Retina (tissue), 1 donor: Measurements from ENCODE around the gene DMAC2L.
"Not testable (repeated sequence)": the region's sequence is repeated elsewhere in the genome, so short reads cannot be mapped to it uniquely, and the experiment has no call there.

ENCODE experiments used
- DNase-seq: peaks from one replicate; pipeline ENCODE4 v3.0.0-alpha.2; 2016

Gene DMAC2L

GRCh38 chr14:50333014-50333509 is 20.9 kb downstream of the DMAC2L start:
- no peak for DNase-seq

GRCh38 chr14:50334211-50334610 is 22.1 kb downstream of the DMAC2L start:
- no peak for DNase-seq

GRCh38 chr14:50335389-50335788 is 23.3 kb downstream of the DMAC2L start:
- DNase-seq, result peak; percentile 73

GRCh38 chr14:50335989-50336824 is 24.1 kb downstream of the DMAC2L start:
- DNase-seq, result no peak

- DNase-seq, result no peak
These were observed 26.5 kb downstream of the DMAC2L start for GRCh38 chr14:50338587-50338986.

- DNase-seq, result no peak
These were observed 27.2 kb downstream of the DMAC2L start for GRCh38 chr14:50339178-50339804.

- no peak for DNase-seq
These were observed 27.9 kb downstream of the DMAC2L start for GRCh38 chr14:50340045-50340444.

GRCh38 chr14:50340963-50341362 is 28.8 kb downstream of the DMAC2L start:
- DNase-seq, result no peak

GRCh38 chr14:50342221-50343078 is 30.3 kb downstream of the DMAC2L start:
- DNase-seq, result peak; percentile 50

GRCh38 chr14:50343434-50343833 is 31.3 kb downstream of the DMAC2L start:
- DNase-seq, result no peak

GRCh38 chr14:50344116-50344775 is 32.1 kb downstream of the DMAC2L start:
- no peak for DNase-seq

GRCh38 chr14:50344876-50345563 is 32.9 kb downstream of the DMAC2L start:
- DNase-seq, result no peak

GRCh38 chr14:50345846-50346422 is 33.8 kb downstream of the DMAC2L start:
- no peak for DNase-seq

GRCh38 chr14:50347521-50347920 is 35.4 kb downstream of the DMAC2L start:
- no peak for DNase-seq

GRCh38 chr14:50348933-50349332 is 36.8 kb downstream of the DMAC2L start:
- no peak for DNase-seq

- no peak for DNase-seq
These were observed 38.9 kb downstream of the DMAC2L start for GRCh38 chr14:50350975-50351374.

GRCh38 chr14:50352584-50352983 is 40.5 kb downstream of the DMAC2L start:
- no peak for DNase-seq

GRCh38 chr14:50353126-50353525 is 41.0 kb downstream of the DMAC2L start:
- DNase-seq, result no peak

- DNase-seq, result no peak
These were observed 42.4 kb downstream of the DMAC2L start for GRCh38 chr14:50354527-50354926.

- DNase-seq, result no peak
These were observed 43.6 kb downstream of the DMAC2L start for GRCh38 chr14:50355692-50356091.

GRCh38 chr14:50356283-50356682 is 44.2 kb downstream of the DMAC2L start:
- DNase-seq, result not testable (repeated sequence)

- no peak for DNase-seq
These were observed 45.0 kb downstream of the DMAC2L start for GRCh38 chr14:50357124-50357523.
